Endothelial cell of umbilical vein (primary cell): ENCODE data around the gene NANOS3. TPM values are rescaled to one million over a fixed set of nuclear protein-coding genes. Genes with fewer than 3 reads are reported as not detected.

Experiments
- BruUV-seq: library from RNA; stranded (reverse); fragments of 400-500 nt; replicated peaks from 2 replicates; lab custom pipeline; 2021; lab: Mats Ljungman, UMichigan
- CTCF ChIA-PET: fragments of 300-600, 350-600 bp; sonication (Branson Sonifier 250); formaldehyde crosslinking; loops from one replicate; lab custom pipeline; 2021; ENCODE audit warnings: antibody characterized with exemption, inconsistent platforms; lab: Charles Lee
- POLR2A ChIA-PET: fragments of 300-600, 350-600 bp; sonication (Branson Sonifier 250); formaldehyde crosslinking; loops from one replicate; lab custom pipeline; 2021; ENCODE audit warnings: antibody characterized with exemption, inconsistent platforms; lab: Charles Lee
- DNase-seq: peaks from one replicate; pipeline ENCODE4 v3.0.0-alpha.2; 2011; ENCODE audit warnings: low read depth, low spot score
- FAIRE-seq: peaks from 2 replicates; lab custom pipeline; 2011; peaks lifted over from hg19 to GRCh38; lab: Jason Lieb, UNC
- H2AFZ ChIP-seq: 2 replicates; pipeline ENCODE4 v1.6.0; 2012; ENCODE audit warnings: low read depth, low read length, control low read depth, inconsistent platforms
- H3K27ac ChIP-seq: 2 replicates; pipeline ENCODE4 v1.5.1; 2011; ENCODE audit warnings: low read depth, mild to moderate bottlenecking, control low read depth, low read length, moderate library complexity; ENCODE audit not compliant: insufficient read depth
- H3K27me3 ChIP-seq, 2 experiments: 2 replicates each; pipeline versions ENCODE4 v1.6.0 to v1.6.1; 2011; ENCODE audit warnings: low read length in 2 of 2, mixed read lengths in 1 of 2; ENCODE audit not compliant: control insufficient read depth in 2 of 2, insufficient read depth in 2 of 2
- H3K36me3 ChIP-seq, 2 experiments: 2 replicates in 1 of 2; 3 replicates in 1 of 2; pipeline ENCODE4 v1.5.1; 2011; ENCODE audit warnings: low read length in 2 of 2, mild to moderate bottlenecking in 1 of 2, moderate library complexity in 1 of 2; ENCODE audit not compliant: control insufficient read depth in 2 of 2, insufficient read depth in 2 of 2; ENCODE audit errors: extremely low read depth in 1 of 2
- H3K4me1 ChIP-seq: 3 replicates; pipeline ENCODE4 v1.5.1; 2011; ENCODE audit warnings: mild to moderate bottlenecking, low read length; ENCODE audit not compliant: control insufficient read depth, insufficient read depth; ENCODE audit errors: extremely low read depth
- H3K4me2 ChIP-seq: 2 replicates; pipeline ENCODE4 v1.6.1; 2011; ENCODE audit warnings: low read length, control low read depth, mixed read lengths; ENCODE audit not compliant: insufficient read depth
- H3K4me3 ChIP-seq, 3 experiments: fragments of 200-600 bp in 1 of 3; sonication (generic), shearing (Covaris generic) in 1 of 3; replicated peaks in 1 of 3; 2 replicates each; pipeline ENCODE4 v1.5.1; 2011 to 2016; ENCODE audit warnings: control low read depth in 3 of 3, low read length in 3 of 3, mild to moderate bottlenecking in 2 of 3, inconsistent platforms in 1 of 3, low read depth in 1 of 3, moderate library complexity in 1 of 3; ENCODE audit not compliant: insufficient read depth in 1 of 3
- H3K79me2 ChIP-seq: 2 replicates; pipeline ENCODE4 v1.6.0; 2012; ENCODE audit warnings: low read length, inconsistent platforms; ENCODE audit not compliant: control insufficient read depth, insufficient read depth
- H3K9ac ChIP-seq: replicated peaks from 2 replicates; pipeline ENCODE3; 2011; ENCODE audit warnings: low read length, control low read depth; ENCODE audit not compliant: insufficient read depth; ENCODE audit errors: extremely low read depth
- H3K9me1 ChIP-seq: replicated peaks from 3 replicates; pipeline ENCODE4 v1.6.0; 2011; ENCODE audit warnings: mild to moderate bottlenecking, low read length; ENCODE audit not compliant: control insufficient read depth, insufficient read depth; ENCODE audit errors: extremely low read depth
- H3K9me3 ChIP-seq: replicated peaks from 2 replicates; pipeline ENCODE4 v1.5.1; 2012; ENCODE audit warnings: low read length, inconsistent platforms; ENCODE audit not compliant: control insufficient read depth, insufficient read depth
- H4K20me1 ChIP-seq: replicated peaks from 2 replicates; pipeline ENCODE3; 2011; ENCODE audit warnings: mild to moderate bottlenecking, low read length; ENCODE audit not compliant: control insufficient read depth, insufficient read depth; ENCODE audit errors: extremely low read depth
- EZH2 ChIP-seq: IDR thresholded peaks from 2 replicates; pipeline ENCODE4 v1.6.1; 2012; ENCODE audit warnings: borderline replicate concordance, low read depth, mild to moderate bottlenecking, moderate library complexity, low read length, inconsistent platforms; ENCODE audit not compliant: severe bottlenecking
- FOS ChIP-seq: IDR thresholded peaks from 2 replicates; pipeline ENCODE4 v1.6.1; 2011; ENCODE audit warnings: mild to moderate bottlenecking, low read length, moderate library complexity, borderline replicate concordance; ENCODE audit not compliant: insufficient read depth
- GATA2 ChIP-seq: IDR thresholded peaks from 2 replicates; pipeline ENCODE4 v1.7.0; 2011; ENCODE audit warnings: low read depth, mild to moderate bottlenecking, moderate library complexity, mixed read lengths, low read length; ENCODE audit not compliant: insufficient read length, insufficient read depth
- JUN ChIP-seq: IDR thresholded peaks from 2 replicates; pipeline ENCODE4 v1.6.1; 2011; ENCODE audit warnings: borderline replicate concordance, low read depth; ENCODE audit not compliant: insufficient read length, insufficient read depth
- MYC ChIP-seq: IDR thresholded peaks from one replicate; pipeline ENCODE4 v1.6.1; 2011; ENCODE audit warnings: mild to moderate bottlenecking, low read depth, low read length
- POLR2A ChIP-seq: IDR thresholded peaks from 2 replicates; pipeline ENCODE4 v1.6.1; 2012; ENCODE audit warnings: low read depth, mild to moderate bottlenecking, control low read depth, low read length
- dilution Hi-C: fragments of 300-500 bp; cut with MboI; formaldehyde crosslinking; loops from one replicate; pipeline ENCODE4 v1.15.0; 2019; ENCODE audit warnings: low sequenced_read_pairs; ENCODE audit not compliant: extremely low pct_ligation_motif_present
- intact Hi-C: fragments of 100-400 bp; cut with micrococcal nuclease; formaldehyde crosslinking; loops from one replicate; pipeline ENCODE4 v1.10.0; 2022
- polyA plus RNA-seq, 4 experiments: library from polyadenylated mRNA; depleted of rRNA in 3 of 4; stranded (reverse) in 3 of 4; unstranded in 1 of 4; fragments of >200 nt; gene quantifications; 2 replicates each; pipeline versions ENCODE4 v1.2.1 to v1.2.3, GENCODE V29; 2011 to 2012; ENCODE audit warnings: missing spikeins in 1 of 4
- total RNA-seq: library from RNA; stranded (reverse); gene quantifications from 2 replicates; pipeline ENCODE4 v1.2.3, GENCODE V29; 2021
- TF ChIP-seq, protein P1 (sequence below), 2 donors: IDR thresholded peaks; 1 replicate in 1 of 2; 2 replicates in 1 of 2; pipeline ENCODE4 v1.5.1; 2011; ENCODE audit warnings: low read length in 2 of 2, mild to moderate bottlenecking in 2 of 2, moderate library complexity in 2 of 2, control low read depth in 1 of 2, inconsistent platforms in 1 of 2, low read depth in 1 of 2; ENCODE audit not compliant: insufficient read depth in 1 of 2; ENCODE audit errors: extremely low read depth in 1 of 2
- TF ChIP-seq, protein P2 (sequence below): IDR thresholded peaks from 2 replicates; pipeline ENCODE4 v1.6.1; 2011; ENCODE audit not compliant: insufficient read depth, insufficient read length

Gene NANOS3
- total and polyA plus RNA-seq, 2 donors (not counting 3 experiments of a cell fraction or from before 2014, with no cell fraction given): 1.0 to 4.4 TPM

DNA sequence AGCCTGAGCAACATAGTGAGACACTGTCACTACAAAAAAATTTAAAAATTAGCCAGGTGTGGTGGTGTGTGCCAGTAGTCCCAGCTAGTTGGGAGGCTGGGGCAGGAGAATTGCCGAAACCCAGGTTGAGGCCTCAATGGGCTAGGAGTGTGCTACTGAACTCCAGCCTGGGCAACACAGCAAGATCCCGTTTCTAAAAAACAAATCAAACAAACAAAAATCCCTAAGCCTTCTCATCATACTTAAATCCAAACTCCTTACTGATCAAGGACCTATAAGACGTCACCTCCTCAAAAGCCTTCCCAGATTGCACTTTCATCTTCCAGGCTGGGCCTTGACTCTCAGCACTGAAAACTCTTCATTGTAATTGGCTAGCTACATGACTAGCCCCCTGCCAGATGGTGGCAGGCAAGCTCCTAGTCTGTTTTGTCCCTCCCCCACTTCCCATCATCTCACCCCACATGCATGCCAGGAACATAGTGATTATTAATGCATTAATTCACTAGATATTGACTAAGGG lies 17.5 kb upstream of the NANOS3 start:
- Histone ChIP-seq H3K79me2 (no peaks in the 10 kb centered on the region), H3K9me1 (no peaks in the 10 kb centered on the region), H3K27ac (no peak overlapping the region), H3K4me3 (no peak overlapping the region), H3K4me2 (no peak overlapping the region), H3K9me3 (no peaks in the 10 kb centered on the region), H4K20me1 (no peaks in the 10 kb centered on the region), H3K4me1 (peaks cover 11% of the 10 kb centered on the region), H3K27me3 (no peaks in the 10 kb centered on the region), H2AFZ (no peak overlapping the region), H3K36me3 (no peaks in the 10 kb centered on the region), H3K9ac (no peak overlapping the region)
- FAIRE-seq: no peak
- CTCF ChIA-PET: interaction anchor here (0.6 to 6.1 kb wide), 5 partner anchors 19 to 213 kb away, joined by 3 to 58 read pairs (median 4); partner anchors contain the start of gene MISP3
- intact Hi-C loops: no loop called here
- DNase-seq: peak; percentile 64
- TF ChIP-seq, protein P1, sequence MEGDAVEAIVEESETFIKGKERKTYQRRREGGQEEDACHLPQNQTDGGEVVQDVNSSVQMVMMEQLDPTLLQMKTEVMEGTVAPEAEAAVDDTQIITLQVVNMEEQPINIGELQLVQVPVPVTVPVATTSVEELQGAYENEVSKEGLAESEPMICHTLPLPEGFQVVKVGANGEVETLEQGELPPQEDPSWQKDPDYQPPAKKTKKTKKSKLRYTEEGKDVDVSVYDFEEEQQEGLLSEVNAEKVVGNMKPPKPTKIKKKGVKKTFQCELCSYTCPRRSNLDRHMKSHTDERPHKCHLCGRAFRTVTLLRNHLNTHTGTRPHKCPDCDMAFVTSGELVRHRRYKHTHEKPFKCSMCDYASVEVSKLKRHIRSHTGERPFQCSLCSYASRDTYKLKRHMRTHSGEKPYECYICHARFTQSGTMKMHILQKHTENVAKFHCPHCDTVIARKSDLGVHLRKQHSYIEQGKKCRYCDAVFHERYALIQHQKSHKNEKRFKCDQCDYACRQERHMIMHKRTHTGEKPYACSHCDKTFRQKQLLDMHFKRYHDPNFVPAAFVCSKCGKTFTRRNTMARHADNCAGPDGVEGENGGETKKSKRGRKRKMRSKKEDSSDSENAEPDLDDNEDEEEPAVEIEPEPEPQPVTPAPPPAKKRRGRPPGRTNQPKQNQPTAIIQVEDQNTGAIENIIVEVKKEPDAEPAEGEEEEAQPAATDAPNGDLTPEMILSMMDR (IDR thresholded peaks at IDR 0.05; ENCODE audit: extremely low read depth in 1 of 2, insufficient read depth in 1 of 2, low read depth in 1 of 2, low read length in 2 of 2): peak in 1 of 2 donors; percentile 6
- no peak for TF ChIP-seq EZH2
- dilution Hi-C loops: no loop called here
- BruUV-seq: no TSS peak
- POLR2A ChIA-PET: interaction anchor here (0.6 to 1.4 kb wide), 2 partner anchors 20 to 47 kb away, joined by 4 read pairs; no protein-coding TSS in a partner anchor

DNA sequence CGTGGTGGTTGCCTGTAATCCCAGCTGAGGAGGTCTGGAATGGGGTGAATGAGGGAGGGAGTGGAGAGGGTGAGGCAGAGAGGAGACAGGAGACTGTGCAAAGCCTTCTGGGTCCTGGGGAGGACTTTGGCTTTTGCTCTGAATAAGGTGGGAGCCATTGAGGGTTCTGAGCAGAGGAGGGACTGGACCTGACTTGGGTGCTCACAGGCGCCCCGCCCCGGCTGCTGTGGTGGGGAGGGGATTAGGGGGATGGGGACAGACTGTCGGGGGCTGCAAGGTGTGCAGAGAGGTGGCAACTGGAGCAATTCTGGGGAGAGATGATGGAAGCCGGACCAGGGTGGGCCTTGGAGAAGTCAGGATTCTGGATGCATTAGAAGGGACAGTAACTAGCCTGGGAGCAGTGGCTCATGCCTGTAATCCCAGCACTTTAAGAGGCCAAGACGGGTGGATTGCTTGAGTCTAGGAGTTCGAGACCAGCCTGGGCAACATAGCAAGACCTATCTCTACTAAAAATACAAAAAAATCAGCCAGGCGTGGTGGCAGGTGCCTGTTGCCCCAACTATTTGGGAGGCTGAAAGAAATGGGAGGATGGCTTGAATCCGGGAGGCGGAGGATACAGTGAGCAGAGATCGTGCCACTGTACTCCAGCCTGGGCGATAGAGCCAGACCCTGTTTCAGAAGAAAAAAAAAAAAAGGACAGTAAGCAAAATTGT lies 16.1 kb upstream of the NANOS3 start:
- BruUV-seq: no TSS peak
- dilution Hi-C loops (no loop called here), intact Hi-C loops (no loop called here)
- Histone ChIP-seq H4K20me1 (no peaks in the 10 kb centered on the region), H3K9ac (no peak overlapping the region), H3K27me3 (no peaks in the 10 kb centered on the region), H3K4me1 (peaks cover 11% of the 10 kb centered on the region), H2AFZ (no peak overlapping the region), H3K79me2 (no peaks in the 10 kb centered on the region), H3K4me3 (no peak overlapping the region), H3K27ac (peak overlapping the region; percentile 99), H3K4me2 (no peak overlapping the region), H3K36me3 (no peaks in the 10 kb centered on the region), H3K9me1 (no peaks in the 10 kb centered on the region), H3K9me3 (no peaks in the 10 kb centered on the region)
- ChIA-PET POLR2A (interaction anchor here (1.8 to 2.0 kb wide), 2 partner anchors 21 to 24 kb away, joined by 16 to 25 read pairs; no protein-coding TSS in a partner anchor), CTCF (interaction anchor here (0.9 to 6.1 kb wide), 12 partner anchors 8 to 212 kb away, joined by 3 to 77 read pairs (median 18); partner anchors contain the start of genes C19orf53, MISP3 and ZSWIM4)
- DNase-seq: no peak
- FAIRE-seq: no peak
- TF ChIP-seq FOS (no peak), GATA2 (no peak), MYC (no peak), POLR2A (no peak), JUN (no peak)
- TF ChIP-seq, protein P2, sequence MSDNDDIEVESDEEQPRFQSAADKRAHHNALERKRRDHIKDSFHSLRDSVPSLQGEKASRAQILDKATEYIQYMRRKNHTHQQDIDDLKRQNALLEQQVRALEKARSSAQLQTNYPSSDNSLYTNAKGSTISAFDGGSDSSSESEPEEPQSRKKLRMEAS: no peak
